WTC11 (cell line): ENCODE data around the gene LGI4. TPM values are rescaled to one million over a fixed set of nuclear protein-coding genes. Genes with fewer than 3 reads are reported as not detected.

Source experiments
- ATAC-seq: fragments of 200-7000 bp; cut with Tn5 transposase; 2 replicates; pipeline ENCODE4 v1.10.0; 2021; ENCODE audit warnings: mild to moderate bottlenecking, moderate library complexity
- CTCF ChIA-PET: fragments of 300-600 bp; sonication (Branson Sonifier 250); formaldehyde crosslinking; loops from one replicate; lab custom pipeline; 2021; ENCODE audit warnings: antibody characterized with exemption; lab: Charles Lee
- POLR2A ChIA-PET: fragments of 350-600 bp; sonication (Branson Sonifier 250); formaldehyde crosslinking; loops from one replicate; lab custom pipeline; 2021; ENCODE audit warnings: antibody characterized with exemption; lab: Charles Lee
- DNase-seq: peaks from one replicate; pipeline ENCODE4 v3.0.0; 2021; ENCODE audit warnings: low spot score
- H3K27ac Mint-ChIP-seq: 2 replicates; pipeline ENCODE4 v1.8.0; 2021; ENCODE audit warnings: mixed read lengths
- H3K27me3 Mint-ChIP-seq: 2 replicates; pipeline ENCODE4 v1.8.0; 2021; ENCODE audit warnings: low read depth, mild to moderate bottlenecking, moderate library complexity, mixed read lengths
- H3K36me3 Mint-ChIP-seq: 2 replicates; pipeline ENCODE4 v1.8.0; 2021; ENCODE audit warnings: mixed read lengths
- H3K4me1 Mint-ChIP-seq: 2 replicates; pipeline ENCODE4 v1.8.0; 2022; ENCODE audit warnings: mixed read lengths
- H3K4me3 Mint-ChIP-seq: 2 replicates; pipeline ENCODE4 v1.8.0; 2021; ENCODE audit warnings: mild to moderate bottlenecking, moderate library complexity, mixed read lengths
- H3K9me3 Mint-ChIP-seq: 2 replicates; pipeline ENCODE4 v1.8.0; 2021; ENCODE audit warnings: mixed read lengths
- CBFB ChIP-seq: sonication (generic); formaldehyde crosslinking; IDR thresholded peaks from 2 replicates; pipeline ENCODE4 v1.8.1; 2022; ENCODE audit warnings: mild to moderate bottlenecking, low read depth, missing genetic modification reagents
- EMX1 ChIP-seq: fragments of 250-450 bp; sonication (Bioruptor Pico); IDR thresholded peaks from 2 replicates; pipeline ENCODE4 v1.8.0; 2021; ENCODE audit warnings: mild to moderate bottlenecking
- FOXJ3 ChIP-seq: sonication (generic); formaldehyde crosslinking; IDR thresholded peaks from 2 replicates; pipeline ENCODE4 v1.9.0; 2021; ENCODE audit warnings: missing genetic modification reagents, mild to moderate bottlenecking, borderline replicate concordance
- GTF2I ChIP-seq: fragments of 250-450 bp; sonication (Bioruptor Pico); conservative IDR thresholded peaks from 2 replicates; pipeline ENCODE4 v1.4.0; 2021; ENCODE audit warnings: mild to moderate bottlenecking
- NFATC4 ChIP-seq: fragments of 250-450 bp; sonication (Bioruptor Pico); IDR thresholded peaks from 2 replicates; pipeline ENCODE4 v1.9.0; 2021; ENCODE audit warnings: mild to moderate bottlenecking
- NR2C2 ChIP-seq: sonication (generic); formaldehyde crosslinking; IDR thresholded peaks from 2 replicates; pipeline ENCODE4 v1.8.0; 2022; ENCODE audit warnings: mild to moderate bottlenecking, missing genetic modification reagents
- RORB ChIP-seq: fragments of 250-450 bp; sonication (Bioruptor Pico); IDR thresholded peaks from 2 replicates; pipeline ENCODE4 v1.9.0; 2021; ENCODE audit warnings: mild to moderate bottlenecking
- SMAD3 ChIP-seq: sonication (generic); formaldehyde crosslinking; IDR thresholded peaks from 2 replicates; pipeline ENCODE4 v1.8.0; 2022; ENCODE audit warnings: missing genetic modification reagents, mild to moderate bottlenecking, borderline replicate concordance
- ZNF138 ChIP-seq: sonication (generic); formaldehyde crosslinking; conservative IDR thresholded peaks from 2 replicates; pipeline ENCODE4 v1.8.1; 2022; ENCODE audit warnings: mild to moderate bottlenecking, moderate library complexity, missing genetic modification reagents
- ZNF396 ChIP-seq: fragments of 250-450 bp; sonication (Bioruptor Pico); IDR thresholded peaks from 2 replicates; pipeline ENCODE4 v1.8.0; 2021; ENCODE audit warnings: mild to moderate bottlenecking, moderate library complexity, borderline replicate concordance
- total RNA-seq: library from RNA; stranded (reverse); gene quantifications from 3 replicates; pipeline ENCODE4 v1.2.3, GENCODE V29; 2021
- TF ChIP-seq, protein P1 (sequence below): sonication (generic); formaldehyde crosslinking; IDR thresholded peaks from 2 replicates; pipeline ENCODE4 v1.8.0; 2023; ENCODE audit warnings: missing genetic modification reagents
- TF ChIP-seq, protein P2 (sequence below): fragments of 250-450 bp; sonication (Bioruptor Pico); IDR thresholded peaks from 2 replicates; pipeline ENCODE4 v1.8.0; 2021; ENCODE audit warnings: mild to moderate bottlenecking
- TF ChIP-seq, protein P3 (sequence below): sonication (generic); formaldehyde crosslinking; IDR thresholded peaks from 2 replicates; pipeline ENCODE4 v1.8.0; 2022; ENCODE audit warnings: mild to moderate bottlenecking, missing genetic modification reagents
- TF ChIP-seq, protein P4 (sequence below): fragments of 250-450 bp; sonication (Bioruptor Pico); conservative IDR thresholded peaks from 2 replicates; pipeline ENCODE4 v1.9.0; 2021; ENCODE audit warnings: mild to moderate bottlenecking
- TF ChIP-seq, protein P5 (sequence below): sonication (generic); formaldehyde crosslinking; conservative IDR thresholded peaks from 2 replicates; pipeline ENCODE4 v1.8.1; 2023; ENCODE audit warnings: mild to moderate bottlenecking, low read depth, missing genetic modification reagents, moderate library complexity
- TF ChIP-seq, protein P6 (sequence below): sonication (generic); formaldehyde crosslinking; IDR thresholded peaks from 2 replicates; pipeline ENCODE4 v1.8.1; 2022; ENCODE audit warnings: low read depth, mild to moderate bottlenecking, moderate library complexity, missing genetic modification reagents, borderline replicate concordance

LGI4 gene
- total RNA-seq, 1 experiment from 2014 or later: 14.2 TPM

DNA sequence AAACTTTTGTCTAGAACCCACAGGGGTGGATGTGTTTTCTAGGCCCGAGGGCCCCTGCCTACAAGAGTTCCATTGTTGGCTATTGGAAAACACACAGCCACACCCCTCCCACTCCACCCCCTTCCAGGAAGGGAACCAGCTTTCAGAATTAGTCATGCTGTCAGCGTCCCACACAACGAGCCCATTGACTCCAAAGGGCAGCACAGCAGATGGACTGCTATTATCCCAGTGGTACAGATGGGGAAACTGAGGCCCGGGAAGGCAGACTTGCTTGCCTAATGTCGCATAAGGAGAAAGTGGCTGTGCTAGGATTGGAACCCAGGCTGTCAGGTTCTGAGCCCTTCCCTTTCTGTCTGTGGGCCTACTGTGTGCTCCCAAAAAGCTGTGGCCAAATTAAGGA is 27.3 kb downstream of the LGI4 start (continued):
- TF ChIP-seq ZNF396 (CRISPR knock-in tag): no peak
- TF ChIP-seq, protein P1, sequence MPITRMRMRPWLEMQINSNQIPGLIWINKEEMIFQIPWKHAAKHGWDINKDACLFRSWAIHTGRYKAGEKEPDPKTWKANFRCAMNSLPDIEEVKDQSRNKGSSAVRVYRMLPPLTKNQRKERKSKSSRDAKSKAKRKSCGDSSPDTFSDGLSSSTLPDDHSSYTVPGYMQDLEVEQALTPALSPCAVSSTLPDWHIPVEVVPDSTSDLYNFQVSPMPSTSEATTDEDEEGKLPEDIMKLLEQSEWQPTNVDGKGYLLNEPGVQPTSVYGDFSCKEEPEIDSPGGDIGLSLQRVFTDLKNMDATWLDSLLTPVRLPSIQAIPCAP: no peak
- TF ChIP-seq CBFB: no peak
- TF ChIP-seq, protein P2, sequence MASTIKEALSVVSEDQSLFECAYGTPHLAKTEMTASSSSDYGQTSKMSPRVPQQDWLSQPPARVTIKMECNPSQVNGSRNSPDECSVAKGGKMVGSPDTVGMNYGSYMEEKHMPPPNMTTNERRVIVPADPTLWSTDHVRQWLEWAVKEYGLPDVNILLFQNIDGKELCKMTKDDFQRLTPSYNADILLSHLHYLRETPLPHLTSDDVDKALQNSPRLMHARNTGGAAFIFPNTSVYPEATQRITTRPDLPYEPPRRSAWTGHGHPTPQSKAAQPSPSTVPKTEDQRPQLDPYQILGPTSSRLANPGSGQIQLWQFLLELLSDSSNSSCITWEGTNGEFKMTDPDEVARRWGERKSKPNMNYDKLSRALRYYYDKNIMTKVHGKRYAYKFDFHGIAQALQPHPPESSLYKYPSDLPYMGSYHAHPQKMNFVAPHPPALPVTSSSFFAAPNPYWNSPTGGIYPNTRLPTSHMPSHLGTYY (CRISPR knock-in tag): no peak
- TF ChIP-seq, protein P3, sequence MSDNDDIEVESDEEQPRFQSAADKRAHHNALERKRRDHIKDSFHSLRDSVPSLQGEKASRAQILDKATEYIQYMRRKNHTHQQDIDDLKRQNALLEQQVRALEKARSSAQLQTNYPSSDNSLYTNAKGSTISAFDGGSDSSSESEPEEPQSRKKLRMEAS: no peak
- TF ChIP-seq NR2C2 (CRISPR knock-in tag): no peak
- TF ChIP-seq SMAD3 (CRISPR knock-in tag): no peak
- TF ChIP-seq RORB: no peak
- TF ChIP-seq, protein P4, sequence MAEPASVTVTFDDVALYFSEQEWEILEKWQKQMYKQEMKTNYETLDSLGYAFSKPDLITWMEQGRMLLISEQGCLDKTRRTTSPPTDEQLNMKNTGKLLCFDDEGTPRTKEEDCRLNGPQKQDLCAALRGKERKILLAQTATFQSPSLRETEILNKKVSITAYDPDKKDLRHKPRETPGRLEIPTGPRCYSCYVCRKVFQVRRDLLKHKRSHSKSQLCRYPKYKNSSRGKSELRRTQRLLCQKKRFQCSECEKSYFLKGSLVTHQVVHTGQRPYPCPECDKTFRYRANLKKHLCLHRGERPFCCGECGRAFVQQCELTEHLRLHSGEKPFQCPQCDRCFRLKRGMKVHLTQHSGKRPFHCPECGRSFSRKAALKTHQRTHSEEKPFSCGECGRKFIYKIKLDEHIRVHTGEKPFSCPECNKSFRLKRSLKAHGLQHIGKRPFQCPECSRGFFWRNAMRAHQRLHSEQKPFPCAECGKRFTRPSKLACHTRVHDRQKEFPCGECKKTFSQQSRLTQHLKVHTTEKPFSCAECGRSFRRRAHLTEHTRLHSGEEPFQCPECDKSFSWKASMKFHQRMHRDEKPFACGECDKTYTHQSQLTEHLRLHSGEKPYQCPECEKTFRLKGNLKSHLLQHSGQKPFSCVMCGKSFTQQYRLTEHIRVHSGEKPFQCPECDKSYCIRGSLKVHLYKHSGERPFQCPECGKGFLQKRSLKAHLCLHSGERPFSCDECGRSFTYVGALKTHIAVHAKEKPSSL (CRISPR knock-in tag): no peak
- TF ChIP-seq ZNF138 (CRISPR knock-in tag): no peak
- TF ChIP-seq EMX1: no peak
- TF ChIP-seq FOXJ3 (CRISPR knock-in tag): no peak
- no peak for TF ChIP-seq GTF2I (CRISPR knock-in tag)

DNA sequence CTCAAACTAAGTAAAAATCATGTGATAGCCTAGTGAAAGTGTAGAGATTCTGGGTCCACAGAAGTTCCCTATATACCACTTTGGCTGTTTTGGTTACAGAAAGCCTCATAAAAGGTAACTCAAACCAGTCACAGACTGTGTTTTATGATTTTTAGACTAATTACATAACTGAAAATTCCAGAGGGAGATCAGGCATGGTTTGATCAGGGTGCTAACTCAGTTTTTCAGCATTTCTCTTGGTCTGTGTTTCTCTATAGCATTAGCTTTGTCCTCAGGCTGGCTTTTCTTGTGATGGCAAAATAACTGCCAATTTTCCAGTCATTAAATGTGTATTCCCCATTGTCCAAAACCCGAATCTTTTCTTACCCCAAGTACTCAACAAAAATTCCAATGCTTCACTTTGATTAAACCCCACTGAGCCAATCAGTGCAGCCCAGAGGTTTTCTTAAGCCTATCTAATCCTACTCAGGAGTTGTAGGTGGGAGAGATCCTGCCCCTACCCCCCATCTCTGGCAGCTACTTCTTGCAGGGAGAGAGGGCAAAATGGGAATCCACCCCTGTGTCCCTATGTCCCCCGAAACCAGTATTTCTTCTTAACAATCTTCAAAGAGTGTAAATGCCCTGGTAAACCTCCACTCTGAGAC is 27.8 kb downstream of the LGI4 start:
- Mint-ChIP-seq H3K4me1 (peaks cover 11% of the 10 kb centered on the region), H3K9me3 (peaks cover 8% of the 10 kb centered on the region; the same call in 1 of the 2 replicates), H3K36me3 (0 out of 2 replicates have a peak, but pooled peaks cover 3% of the 10 kb centered on the region), H3K27me3 (no peaks in the 10 kb centered on the region), H3K4me3 (no peak overlapping the region), H3K27ac (no peak overlapping the region)
- TF ChIP-seq, protein P5, sequence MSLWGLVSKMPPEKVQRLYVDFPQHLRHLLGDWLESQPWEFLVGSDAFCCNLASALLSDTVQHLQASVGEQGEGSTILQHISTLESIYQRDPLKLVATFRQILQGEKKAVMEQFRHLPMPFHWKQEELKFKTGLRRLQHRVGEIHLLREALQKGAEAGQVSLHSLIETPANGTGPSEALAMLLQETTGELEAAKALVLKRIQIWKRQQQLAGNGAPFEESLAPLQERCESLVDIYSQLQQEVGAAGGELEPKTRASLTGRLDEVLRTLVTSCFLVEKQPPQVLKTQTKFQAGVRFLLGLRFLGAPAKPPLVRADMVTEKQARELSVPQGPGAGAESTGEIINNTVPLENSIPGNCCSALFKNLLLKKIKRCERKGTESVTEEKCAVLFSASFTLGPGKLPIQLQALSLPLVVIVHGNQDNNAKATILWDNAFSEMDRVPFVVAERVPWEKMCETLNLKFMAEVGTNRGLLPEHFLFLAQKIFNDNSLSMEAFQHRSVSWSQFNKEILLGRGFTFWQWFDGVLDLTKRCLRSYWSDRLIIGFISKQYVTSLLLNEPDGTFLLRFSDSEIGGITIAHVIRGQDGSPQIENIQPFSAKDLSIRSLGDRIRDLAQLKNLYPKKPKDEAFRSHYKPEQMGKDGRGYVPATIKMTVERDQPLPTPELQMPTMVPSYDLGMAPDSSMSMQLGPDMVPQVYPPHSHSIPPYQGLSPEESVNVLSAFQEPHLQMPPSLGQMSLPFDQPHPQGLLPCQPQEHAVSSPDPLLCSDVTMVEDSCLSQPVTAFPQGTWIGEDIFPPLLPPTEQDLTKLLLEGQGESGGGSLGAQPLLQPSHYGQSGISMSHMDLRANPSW (CRISPR knock-in tag): no peak
- TF ChIP-seq GTF2I (CRISPR knock-in tag): peak; percentile 82
- ATAC-seq (no peak), DNase-seq (no peak)
- POLR2A ChIA-PET: no interaction called here
- CTCF ChIA-PET: interaction anchor here (0.7 to 1.1 kb wide), 2 partner anchors 8 to 28 kb away, joined by 3 read pairs; partner anchors contain the start of gene LGI4

DNA sequence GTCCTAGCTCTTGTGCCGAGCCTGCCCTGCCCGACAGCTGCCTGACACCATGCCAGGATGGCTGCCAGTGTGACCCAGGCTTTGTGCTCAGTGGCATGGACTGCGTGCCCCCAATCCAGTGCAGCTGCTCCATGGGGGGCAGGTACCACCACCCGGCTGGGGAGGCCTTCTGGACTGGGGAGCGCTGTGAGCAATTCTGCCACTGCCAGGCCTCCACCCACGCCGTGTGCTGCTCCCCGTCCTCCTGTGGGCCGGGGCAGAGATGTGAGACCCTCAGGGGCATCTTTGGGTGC is 28.6 kb downstream of the LGI4 start:
- Mint-ChIP-seq H3K4me1 (peaks cover 8% of the 10 kb centered on the region), H3K36me3 (0 out of 2 replicates have a peak, but pooled peaks cover 3% of the 10 kb centered on the region)
- POLR2A ChIA-PET: no interaction called here
- TF ChIP-seq, protein P6, sequence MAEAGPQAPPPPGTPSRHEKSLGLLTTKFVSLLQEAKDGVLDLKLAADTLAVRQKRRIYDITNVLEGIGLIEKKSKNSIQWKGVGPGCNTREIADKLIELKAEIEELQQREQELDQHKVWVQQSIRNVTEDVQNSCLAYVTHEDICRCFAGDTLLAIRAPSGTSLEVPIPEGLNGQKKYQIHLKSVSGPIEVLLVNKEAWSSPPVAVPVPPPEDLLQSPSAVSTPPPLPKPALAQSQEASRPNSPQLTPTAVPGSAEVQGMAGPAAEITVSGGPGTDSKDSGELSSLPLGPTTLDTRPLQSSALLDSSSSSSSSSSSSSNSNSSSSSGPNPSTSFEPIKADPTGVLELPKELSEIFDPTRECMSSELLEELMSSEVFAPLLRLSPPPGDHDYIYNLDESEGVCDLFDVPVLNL (CRISPR knock-in tag): no peak
- no peak for TF ChIP-seq NFATC4 (CRISPR knock-in tag)
- TF ChIP-seq, all 79 proteins: peak for 0
- no peak overlapping the region for H3K27ac Mint-ChIP-seq
- peaks cover 8% of the 10 kb centered on the region; the same call in 1 of the 2 replicates for H3K9me3 Mint-ChIP-seq
- no peaks in the 10 kb centered on the region for H3K27me3 Mint-ChIP-seq
- H3K4me3 Mint-ChIP-seq: no peak overlapping the region
- DNase-seq (no peak), ATAC-seq (no peak)
- CTCF ChIA-PET: interaction anchor here (0.7 kb wide), 1 partner anchor 9 kb away, joined by 3 read pairs; no protein-coding TSS in a partner anchor
